GM18909 (cell line): ENCODE measurements around the gene TSACC.
A peak's percentile ranks its signal among the peaks of the same experiment; 100 is the strongest.
"Not testable (repeated sequence)": the region's sequence is repeated elsewhere in the genome, so short reads cannot be mapped to it uniquely, and the experiment has no call there.

Source experiments
- ATAC-seq: cut with Tn5 transposase; IDR thresholded peaks from one replicate; pipeline ENCODE4 v1.9.1; 2021; ENCODE audit warnings: mild to moderate bottlenecking; ENCODE audit not compliant: unreplicated experiment, poor library complexity

Gene TSACC

GRCh38 chr1:156344409-156344808 lies 6.1 kb downstream of the TSACC start:
- ATAC-seq: no peak

GRCh38 chr1:156346035-156346434 lies 7.7 kb downstream of the TSACC start:
- not testable (repeated sequence) for ATAC-seq

DNA sequence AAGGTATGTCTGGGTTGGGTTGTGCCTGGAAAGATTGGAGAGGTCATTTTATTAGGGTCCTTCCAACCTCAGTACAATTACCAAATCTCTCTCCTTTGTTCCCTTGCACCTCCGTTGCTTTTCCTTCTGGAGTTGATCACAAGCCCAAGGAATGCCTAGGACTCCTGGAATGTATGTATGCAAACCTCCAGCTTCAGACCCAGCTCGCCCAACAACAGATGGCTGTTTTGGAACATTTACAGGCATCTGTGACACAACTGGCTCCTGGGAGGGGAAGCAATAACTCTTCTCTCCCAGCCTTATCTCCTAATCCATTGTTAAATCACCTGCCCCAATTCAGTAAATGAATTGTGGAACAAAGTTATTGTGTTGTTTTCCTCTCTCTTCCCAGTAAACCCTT lies 8.3 kb downstream of the TSACC start:
- ATAC-seq: no peak

GRCh38 chr1:156347331-156347730 lies 9.0 kb downstream of the TSACC start:
- no peak for ATAC-seq

- ATAC-seq: not testable (repeated sequence)
Measured at GRCh38 chr1:156352481-156352880, 14.2 kb downstream of the TSACC start.

DNA sequence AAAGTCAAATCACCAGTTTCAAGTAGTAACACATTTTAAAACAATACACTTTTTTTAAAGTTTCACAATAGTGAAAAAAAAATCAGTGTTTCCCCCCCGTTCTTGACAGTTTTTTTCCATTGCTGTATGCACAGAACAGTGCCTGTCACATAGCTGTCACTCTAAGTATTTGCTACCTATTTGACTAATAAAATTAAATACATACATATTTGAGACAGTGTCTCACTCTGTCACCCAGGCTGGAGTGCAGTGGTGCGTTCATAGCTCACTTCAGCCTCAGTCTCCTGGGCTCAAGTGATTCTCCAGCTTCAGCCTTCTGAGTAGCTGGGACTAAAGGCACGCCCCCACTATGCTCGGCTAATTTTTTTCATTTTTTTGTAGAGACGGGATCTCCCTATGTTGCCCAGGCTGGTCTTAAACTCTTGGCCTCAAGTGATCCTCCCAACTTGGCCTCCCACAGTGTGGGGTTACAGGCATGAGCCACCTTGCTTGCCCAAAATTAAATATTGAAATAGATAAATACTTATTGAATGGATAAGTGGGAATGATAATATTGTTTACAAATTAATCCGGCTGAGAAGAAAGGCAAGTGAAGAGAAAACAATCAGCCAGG lies 18.0 kb downstream of the TSACC start:
- no peak for ATAC-seq

- ATAC-seq: peak; percentile 70
Measured at GRCh38 chr1:156356875-156357534, 18.7 kb downstream of the TSACC start.

GRCh38 chr1:156357977-156358376 lies 19.7 kb downstream of the TSACC start:
- ATAC-seq: no peak

DNA sequence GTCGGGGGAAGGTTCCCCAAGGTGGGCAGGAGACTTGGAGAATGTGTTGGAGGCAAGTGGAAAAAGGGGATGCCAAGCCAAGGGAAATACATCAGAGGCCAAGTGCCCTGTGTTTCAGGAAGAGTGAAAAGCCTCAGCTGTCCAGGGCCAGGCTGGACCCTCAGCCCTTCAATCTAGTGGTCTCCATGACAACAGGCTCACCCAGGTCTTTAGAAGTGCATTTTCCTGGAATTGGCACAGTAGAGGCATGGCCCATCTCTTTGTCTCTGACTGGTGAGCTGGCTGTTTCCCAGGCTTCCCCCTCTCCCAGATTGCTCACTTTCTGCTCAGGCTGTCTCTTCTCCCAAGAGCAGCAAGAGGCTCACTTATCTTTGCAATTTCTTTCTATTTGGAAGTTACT lies 20.3 kb downstream of the TSACC start:
- ATAC-seq: no peak

- no peak for ATAC-seq
Measured at GRCh38 chr1:156359249-156359648, 20.9 kb downstream of the TSACC start.

DNA sequence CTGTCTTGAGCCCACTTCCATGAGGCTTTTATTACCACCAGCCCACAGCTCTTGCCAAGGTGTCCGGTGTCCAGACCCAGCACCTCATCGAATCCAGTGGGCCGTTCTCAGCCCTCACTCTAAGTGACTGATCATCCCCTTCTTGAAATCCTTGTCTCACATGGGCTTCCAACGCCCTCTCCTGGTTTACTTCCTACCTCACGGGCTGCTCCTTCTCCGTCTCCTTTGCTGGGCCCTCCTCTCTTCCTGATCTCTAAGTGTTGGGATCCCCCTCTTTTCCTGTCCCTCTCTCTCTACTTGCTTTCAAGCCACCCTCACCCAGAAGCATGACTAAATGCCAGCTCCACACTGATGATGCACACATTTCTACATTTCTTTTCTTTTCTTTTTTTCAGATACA lies 21.6 kb downstream of the TSACC start:
- no peak for ATAC-seq

DNA sequence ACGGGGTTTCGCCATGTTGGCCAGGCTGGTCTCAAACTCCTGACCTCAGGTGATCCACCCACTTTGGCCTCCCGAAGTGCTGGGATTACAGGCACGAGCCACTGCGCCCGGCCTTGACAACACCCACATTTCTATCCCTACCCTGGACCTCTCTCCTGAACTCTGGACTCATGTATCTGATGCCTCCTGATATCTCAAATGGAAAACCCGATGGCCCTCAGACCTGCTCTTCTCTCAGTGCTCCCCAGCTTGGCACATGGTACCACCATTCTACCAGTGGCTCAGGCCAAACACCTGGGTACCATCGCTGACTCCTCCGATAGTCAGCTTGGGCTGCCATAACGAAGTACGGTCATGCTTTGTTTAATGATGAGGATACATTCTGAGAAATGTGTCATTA lies 22.2 kb downstream of the TSACC start:
- ATAC-seq: no peak

DNA sequence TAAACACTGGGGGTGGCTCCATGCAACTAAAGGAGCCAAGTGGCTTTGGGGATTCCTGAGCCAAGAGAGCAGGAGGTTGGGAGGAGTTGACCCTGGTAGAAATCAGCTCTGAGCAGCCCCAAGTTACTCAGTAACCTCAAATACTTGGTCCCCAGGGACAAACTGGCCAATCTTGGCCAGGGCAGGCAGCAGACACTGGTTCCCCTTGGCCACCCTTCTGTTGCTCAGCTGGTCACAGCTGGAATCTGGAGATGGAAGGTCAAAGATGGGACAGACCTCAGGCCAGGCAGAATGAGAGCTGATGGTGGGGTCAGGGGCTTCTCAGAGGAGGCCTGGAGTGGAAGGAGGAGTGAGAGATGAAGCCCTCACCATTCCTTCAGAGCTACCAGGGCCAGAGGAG lies 27.4 kb downstream of the TSACC start:
- no peak for ATAC-seq

- no peak for ATAC-seq
Measured at GRCh38 chr1:156366378-156367166, 28.2 kb downstream of the TSACC start.

GRCh38 chr1:156367383-156368156 lies 29.2 kb downstream of the TSACC start:
- no peak for ATAC-seq

GRCh38 chr1:156368157-156368658 lies 29.9 kb downstream of the TSACC start:
- ATAC-seq: no peak

GRCh38 chr1:156368889-156369684 lies 30.8 kb downstream of the TSACC start, which contains the start of gene RHBG:
Gene RHBG, plus strand, starts transcription at chr1:156369211. Its CDS starts 39 bp downstream, at chr1:156369250.
- ATAC-seq: no peak

GRCh38 chr1:156369685-156370286 lies 31.5 kb downstream of the TSACC start:
- ATAC-seq: not testable (repeated sequence)

DNA sequence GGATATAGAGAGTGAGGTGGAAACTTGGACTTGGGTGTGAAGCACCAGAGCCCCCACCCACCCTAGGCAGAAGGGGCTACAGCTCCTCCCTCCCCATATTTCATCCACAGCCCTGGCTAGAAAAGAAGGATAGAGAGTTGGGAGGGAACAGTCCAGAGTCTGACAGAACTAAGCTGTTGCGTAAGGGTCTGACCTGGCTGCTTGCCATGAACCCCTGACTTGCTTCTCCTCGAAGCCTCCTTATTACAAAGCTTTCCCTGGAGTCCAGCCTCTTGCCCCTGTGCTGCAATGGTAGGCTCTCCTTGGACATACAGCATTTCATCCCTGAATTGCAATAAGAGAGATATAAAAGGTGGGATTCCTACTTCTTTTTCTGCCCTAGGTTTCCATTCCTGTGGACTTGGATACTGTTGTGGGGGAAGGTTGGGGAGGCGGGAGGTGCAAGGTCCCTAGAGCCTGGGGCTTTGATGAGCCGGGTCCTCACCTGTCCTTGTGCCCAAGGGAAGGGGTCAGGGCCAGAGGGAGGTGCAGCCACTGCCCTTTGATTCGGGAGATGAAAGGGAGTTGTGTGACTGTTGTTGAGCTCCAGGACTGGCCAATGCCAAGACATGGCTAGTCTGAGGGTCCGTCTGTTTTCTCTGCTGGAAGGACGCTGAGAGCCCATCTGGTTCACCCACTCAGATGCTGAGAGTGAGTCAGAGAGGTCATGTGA lies 33.4 kb downstream of the TSACC start:
- ATAC-seq: no peak
